Ishikawa (cell line): ENCODE results near the gene ETV3.

ENCODE experiments used
- CEBPB ChIP-seq: IDR thresholded peaks from 2 replicates; pipeline ENCODE4 v1.6.1; 2012
- CREB1 ChIP-seq: IDR thresholded peaks from 2 replicates; pipeline ENCODE4 v1.6.1; 2012; ENCODE audit warnings: low read depth
- EGR1 ChIP-seq: IDR thresholded peaks from 2 replicates; pipeline ENCODE4 v1.6.1; 2012
- EP300 ChIP-seq: IDR thresholded peaks from 2 replicates; pipeline ENCODE4 v1.6.1; 2012; ENCODE audit warnings: borderline replicate concordance
- FOXM1 ChIP-seq: IDR thresholded peaks from 2 replicates; pipeline ENCODE4 v1.6.1; 2012; ENCODE audit warnings: low read depth, borderline replicate concordance
- NFIC ChIP-seq: IDR thresholded peaks from 2 replicates; pipeline ENCODE4 v1.6.1; 2012
- RAD21 ChIP-seq: IDR thresholded peaks from 2 replicates; pipeline ENCODE4 v1.6.1; 2012; ENCODE audit warnings: low read depth
- TAF1 ChIP-seq: IDR thresholded peaks from 2 replicates; pipeline ENCODE4 v1.6.1; 2012; ENCODE audit warnings: low read depth, mild to moderate bottlenecking
- TCF12 ChIP-seq: IDR thresholded peaks from 2 replicates; pipeline ENCODE4 v1.6.1; 2012; ENCODE audit warnings: low read depth
- TEAD4 ChIP-seq: IDR thresholded peaks from 2 replicates; pipeline ENCODE4 v1.6.1; 2012
- YY1 ChIP-seq: IDR thresholded peaks from 2 replicates; pipeline ENCODE4 v1.6.1; 2012; ENCODE audit warnings: low read depth
- ZBTB7A ChIP-seq: IDR thresholded peaks from 2 replicates; pipeline ENCODE4 v1.6.1; 2012; ENCODE audit warnings: low read depth
- TF ChIP-seq, protein P1 (sequence below): IDR thresholded peaks from 2 replicates; pipeline ENCODE4 v1.6.1; 2012
- TF ChIP-seq, protein P2 (sequence below): IDR thresholded peaks from 2 replicates; pipeline ENCODE4 v1.6.1; 2012; ENCODE audit warnings: low read depth, mild to moderate bottlenecking
- TF ChIP-seq, protein P3 (sequence below): IDR thresholded peaks from 2 replicates; pipeline ENCODE4 v1.6.1; 2012

ETV3 gene

GRCh38 chr1:157142201-157142600 lies 4.0 kb upstream of the ETV3 start:
- TF ChIP-seq YY1 (no peak), TEAD4 (no peak), FOXM1 (no peak), CREB1 (no peak), TAF1 (no peak), EGR1 (no peak), TCF12 (no peak), EP300 (no peak), CEBPB (no peak)
- TF ChIP-seq, protein P1, sequence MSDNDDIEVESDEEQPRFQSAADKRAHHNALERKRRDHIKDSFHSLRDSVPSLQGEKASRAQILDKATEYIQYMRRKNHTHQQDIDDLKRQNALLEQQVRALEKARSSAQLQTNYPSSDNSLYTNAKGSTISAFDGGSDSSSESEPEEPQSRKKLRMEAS = no peak
- TF ChIP-seq, protein P2, sequence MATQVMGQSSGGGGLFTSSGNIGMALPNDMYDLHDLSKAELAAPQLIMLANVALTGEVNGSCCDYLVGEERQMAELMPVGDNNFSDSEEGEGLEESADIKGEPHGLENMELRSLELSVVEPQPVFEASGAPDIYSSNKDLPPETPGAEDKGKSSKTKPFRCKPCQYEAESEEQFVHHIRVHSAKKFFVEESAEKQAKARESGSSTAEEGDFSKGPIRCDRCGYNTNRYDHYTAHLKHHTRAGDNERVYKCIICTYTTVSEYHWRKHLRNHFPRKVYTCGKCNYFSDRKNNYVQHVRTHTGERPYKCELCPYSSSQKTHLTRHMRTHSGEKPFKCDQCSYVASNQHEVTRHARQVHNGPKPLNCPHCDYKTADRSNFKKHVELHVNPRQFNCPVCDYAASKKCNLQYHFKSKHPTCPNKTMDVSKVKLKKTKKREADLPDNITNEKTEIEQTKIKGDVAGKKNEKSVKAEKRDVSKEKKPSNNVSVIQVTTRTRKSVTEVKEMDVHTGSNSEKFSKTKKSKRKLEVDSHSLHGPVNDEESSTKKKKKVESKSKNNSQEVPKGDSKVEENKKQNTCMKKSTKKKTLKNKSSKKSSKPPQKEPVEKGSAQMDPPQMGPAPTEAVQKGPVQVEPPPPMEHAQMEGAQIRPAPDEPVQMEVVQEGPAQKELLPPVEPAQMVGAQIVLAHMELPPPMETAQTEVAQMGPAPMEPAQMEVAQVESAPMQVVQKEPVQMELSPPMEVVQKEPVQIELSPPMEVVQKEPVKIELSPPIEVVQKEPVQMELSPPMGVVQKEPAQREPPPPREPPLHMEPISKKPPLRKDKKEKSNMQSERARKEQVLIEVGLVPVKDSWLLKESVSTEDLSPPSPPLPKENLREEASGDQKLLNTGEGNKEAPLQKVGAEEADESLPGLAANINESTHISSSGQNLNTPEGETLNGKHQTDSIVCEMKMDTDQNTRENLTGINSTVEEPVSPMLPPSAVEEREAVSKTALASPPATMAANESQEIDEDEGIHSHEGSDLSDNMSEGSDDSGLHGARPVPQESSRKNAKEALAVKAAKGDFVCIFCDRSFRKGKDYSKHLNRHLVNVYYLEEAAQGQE = no peak

- TF ChIP-seq TAF1 = no peak
- no peak for TF ChIP-seq TEAD4
- TF ChIP-seq CREB1 = no peak
- TF ChIP-seq, protein P3, sequence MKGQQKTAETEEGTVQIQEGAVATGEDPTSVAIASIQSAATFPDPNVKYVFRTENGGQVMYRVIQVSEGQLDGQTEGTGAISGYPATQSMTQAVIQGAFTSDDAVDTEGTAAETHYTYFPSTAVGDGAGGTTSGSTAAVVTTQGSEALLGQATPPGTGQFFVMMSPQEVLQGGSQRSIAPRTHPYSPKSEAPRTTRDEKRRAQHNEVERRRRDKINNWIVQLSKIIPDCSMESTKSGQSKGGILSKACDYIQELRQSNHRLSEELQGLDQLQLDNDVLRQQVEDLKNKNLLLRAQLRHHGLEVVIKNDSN = no peak
- no peak for TF ChIP-seq EP300
- TF ChIP-seq EGR1 = no peak
- TF ChIP-seq TCF12 = no peak
- TF ChIP-seq ZBTB7A = no peak
- TF ChIP-seq RAD21 = no peak
- TF ChIP-seq FOXM1 = no peak
These were observed 3.1 kb upstream of the ETV3 start for GRCh38 chr1:157141212-157141855.

DNA sequence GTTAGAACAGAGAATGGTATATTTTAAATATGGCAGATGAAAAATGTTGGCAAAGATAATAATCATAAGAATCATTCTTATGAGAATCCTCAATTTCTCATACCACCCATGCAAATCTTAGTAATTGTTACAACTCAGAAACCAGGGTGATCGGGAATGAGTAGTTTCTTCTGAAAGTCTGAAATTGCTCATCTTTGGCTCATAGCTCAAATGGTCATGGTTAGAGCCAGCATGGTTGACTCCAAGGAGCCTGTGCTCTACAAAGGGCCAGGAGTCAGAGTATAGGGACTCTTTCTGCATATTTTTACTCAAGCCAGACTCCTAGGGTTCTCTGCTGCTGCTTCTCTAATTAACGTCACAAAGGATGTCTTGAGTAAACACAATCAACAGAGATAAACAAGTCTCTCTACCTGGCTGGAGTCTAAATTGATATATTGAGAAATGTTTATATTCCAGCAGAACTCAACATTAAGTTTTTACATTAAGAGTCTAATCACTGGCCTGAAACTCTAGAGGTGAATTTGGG lies 1.9 kb upstream of the ETV3 start:
- TF ChIP-seq YY1 = no peak
- no peak for TF ChIP-seq CREB1
- no peak for TF ChIP-seq TAF1
- TF ChIP-seq CEBPB = no peak
- TF ChIP-seq NFIC = no peak
- TF ChIP-seq, protein P1 = no peak
- TF ChIP-seq, protein P3 = no peak
- TF ChIP-seq TEAD4 = no peak
- no peak for TF ChIP-seq EGR1
- no peak for TF ChIP-seq RAD21
- TF ChIP-seq, protein P2 = no peak
- TF ChIP-seq TCF12 = no peak
- TF ChIP-seq FOXM1 = no peak
- TF ChIP-seq EP300 = no peak
- TF ChIP-seq ZBTB7A = no peak

GRCh38 chr1:157139052-157139715 lies 989 bp upstream of the ETV3 start:
- TF ChIP-seq, protein P1 = no peak
- TF ChIP-seq, protein P3 = no peak
- no peak for TF ChIP-seq EGR1
- TF ChIP-seq NFIC = no peak
- TF ChIP-seq EP300 = no peak
- no peak for TF ChIP-seq RAD21
- TF ChIP-seq TCF12 = no peak
- TF ChIP-seq ZBTB7A = no peak
- TF ChIP-seq CEBPB = no peak
- TF ChIP-seq YY1 = no peak
- no peak for TF ChIP-seq FOXM1
- no peak for TF ChIP-seq CREB1
- TF ChIP-seq TEAD4 = no peak
- no peak for TF ChIP-seq TAF1
- TF ChIP-seq, protein P2 = no peak
